Measurements from ENCODE around the gene PEX5L.

GRCh38 chr3:179801856-179802255, 234.9 kb downstream of the PEX5L start:
- no peak for TF ChIP-seq GATA2 (IDR thresholded peaks at IDR 0.05; ENCODE audit: low read depth, low read length)
- TF ChIP-seq GATA3 (IDR thresholded peaks at IDR 0.05; ENCODE audit: low read depth, low read length), result no peak

Measured in SH-SY5Y (cell line).